ENCODE data around the gene TEX264. TPM values are rescaled to one million over a fixed set of nuclear protein-coding genes. Genes with fewer than 3 reads are reported as not detected.

Gene TEX264
- total RNA-seq, 2 experiments from 2014 or later, result 24.9 to 25.9 TPM

DNA sequence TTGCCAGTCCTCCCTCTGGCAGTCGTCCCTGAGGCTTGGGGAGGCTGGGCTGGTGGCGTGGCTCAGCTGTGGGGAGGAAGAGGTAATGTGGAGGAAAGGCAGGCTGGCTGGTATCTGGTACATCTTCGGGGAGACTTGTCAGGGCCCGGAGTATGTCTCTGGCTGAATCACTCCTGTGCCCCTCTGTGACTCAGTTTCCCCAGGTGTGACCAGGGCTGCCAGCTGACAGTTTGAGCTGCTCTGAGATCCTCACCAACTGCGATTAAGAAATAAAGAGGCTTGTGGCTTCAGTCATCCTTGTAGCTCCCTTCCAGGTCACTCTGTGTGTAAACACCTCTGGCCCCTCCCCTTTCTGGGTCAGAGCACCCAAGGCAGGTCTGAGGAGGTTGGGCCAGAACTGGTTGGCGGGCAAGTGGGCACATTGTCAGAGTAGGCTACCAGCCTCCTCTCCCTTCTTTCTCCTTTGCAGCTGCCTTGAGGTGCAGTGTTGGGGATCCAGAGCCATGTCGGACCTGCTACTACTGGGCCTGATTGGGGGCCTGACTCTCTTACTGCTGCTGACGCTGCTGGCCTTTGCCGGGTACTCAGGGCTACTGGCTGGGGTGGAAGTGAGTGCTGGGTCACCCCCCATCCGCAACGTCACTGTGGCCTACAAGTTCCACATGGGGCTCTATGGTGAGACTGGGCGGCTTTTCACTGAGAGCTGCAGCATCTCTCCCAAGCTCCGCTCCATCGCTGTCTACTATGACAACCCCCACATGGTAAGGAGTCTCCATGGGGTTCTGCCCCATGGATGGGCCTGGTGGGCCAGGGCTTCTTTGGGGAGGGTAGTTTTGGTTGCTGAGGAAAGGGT, 3.0 kb downstream of the TEX264 start:
- Histone ChIP-seq H3K4me1 (ENCODE audit: insufficient read depth, low read length) (peaks cover 92% of the 10 kb centered on the region), H3K27ac (ENCODE audit: low read depth in 1 of 2, low read length in 2 of 2) (no peak overlapping the region), H3K36me3 (ENCODE audit: insufficient read depth, low read length) (peaks cover 31% of the 10 kb centered on the region), H3K27me3 (ENCODE audit: control insufficient read depth in 1 of 2, insufficient read depth in 2 of 2, low read length in 2 of 2) (no peaks in the 10 kb centered on the region), H3K4me3 (ENCODE audit: low read length) (no peak overlapping the region), H3K9me3 (ENCODE audit: control insufficient read depth in 1 of 2, insufficient read depth in 1 of 2, low read length in 2 of 2) (no peaks in the 10 kb centered on the region)
- no peak for DNase-seq
- ATAC-seq (ENCODE audit: poor library complexity), result no peak
- H3K4me3 Mint-ChIP-seq, result peak overlapping the region; percentile 91
- peaks cover 91% of the 10 kb centered on the region for H3K4me1 Mint-ChIP-seq (ENCODE audit: low read depth)
- TF ChIP-seq, protein P1, sequence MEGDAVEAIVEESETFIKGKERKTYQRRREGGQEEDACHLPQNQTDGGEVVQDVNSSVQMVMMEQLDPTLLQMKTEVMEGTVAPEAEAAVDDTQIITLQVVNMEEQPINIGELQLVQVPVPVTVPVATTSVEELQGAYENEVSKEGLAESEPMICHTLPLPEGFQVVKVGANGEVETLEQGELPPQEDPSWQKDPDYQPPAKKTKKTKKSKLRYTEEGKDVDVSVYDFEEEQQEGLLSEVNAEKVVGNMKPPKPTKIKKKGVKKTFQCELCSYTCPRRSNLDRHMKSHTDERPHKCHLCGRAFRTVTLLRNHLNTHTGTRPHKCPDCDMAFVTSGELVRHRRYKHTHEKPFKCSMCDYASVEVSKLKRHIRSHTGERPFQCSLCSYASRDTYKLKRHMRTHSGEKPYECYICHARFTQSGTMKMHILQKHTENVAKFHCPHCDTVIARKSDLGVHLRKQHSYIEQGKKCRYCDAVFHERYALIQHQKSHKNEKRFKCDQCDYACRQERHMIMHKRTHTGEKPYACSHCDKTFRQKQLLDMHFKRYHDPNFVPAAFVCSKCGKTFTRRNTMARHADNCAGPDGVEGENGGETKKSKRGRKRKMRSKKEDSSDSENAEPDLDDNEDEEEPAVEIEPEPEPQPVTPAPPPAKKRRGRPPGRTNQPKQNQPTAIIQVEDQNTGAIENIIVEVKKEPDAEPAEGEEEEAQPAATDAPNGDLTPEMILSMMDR (IDR thresholded peaks at IDR 0.05), result no peak
- ChIA-PET CTCF (interaction anchor here (0.5 to 7.5 kb wide), 4 partner anchors 7 to 300 kb away, joined by 3 to 113 read pairs (median 3); partner anchors contain the start of gene ABHD14B), POLR2A (interaction anchor here (3.2 to 8.2 kb wide), 3 partner anchors 8 to 173 kb away, joined by 10 to 121 read pairs (median 65); partner anchors contain the start of gene DCAF1)
- no peaks in the 10 kb centered on the region for H3K9me3 Mint-ChIP-seq
- H3K27me3 Mint-ChIP-seq, result no peaks in the 10 kb centered on the region
- H3K36me3 Mint-ChIP-seq (ENCODE audit: low read depth), result peaks cover 44% of the 10 kb centered on the region
- intact Hi-C loops (cut with DNase I, micrococcal nuclease), result loop anchor here (2.0 to 5.0 kb wide), 5 partner anchors 287 to 1307 kb away; partner anchors contain the start of genes C3orf18 (in 1 of the 2), DUSP7 (in 1 of the 2), HEMK1 (in 1 of the 2) and MANF (in 1 of the 2)
- peak overlapping the region; percentile 97 for H3K27ac Mint-ChIP-seq

DNA sequence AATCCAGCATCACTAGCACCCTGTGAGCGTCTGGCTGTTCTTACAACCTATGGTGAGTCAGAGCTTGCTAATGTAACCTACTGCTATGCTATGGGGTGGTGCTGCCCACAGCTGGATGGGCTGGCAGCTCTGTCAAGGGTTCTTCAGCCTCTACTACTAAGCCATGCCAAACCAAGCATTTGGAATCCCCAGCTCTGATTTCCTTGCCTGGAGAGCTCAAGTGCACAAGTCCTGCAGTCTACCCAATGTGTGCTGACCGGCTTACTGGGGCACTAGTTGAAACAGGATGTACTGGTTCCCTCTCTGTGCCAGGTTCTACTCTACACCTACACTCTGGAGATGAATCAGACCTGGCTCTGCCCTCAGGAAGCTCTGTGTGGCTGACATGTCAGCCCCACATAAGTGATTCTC, 4.2 kb downstream of the TEX264 start:
- peaks cover 43% of the 10 kb centered on the region for H3K36me3 Mint-ChIP-seq (ENCODE audit: low read depth)
- CTCF ChIA-PET, result interaction anchor here (0.7 to 1.2 kb wide), 2 partner anchors 173 to 298 kb away, joined by 3 read pairs; partner anchors contain the start of gene ABHD14B
- DNase-seq (peak in 2 of 14 experiments; percentile 23 to 29), ATAC-seq (ENCODE audit: poor library complexity) (no peak)
- TF ChIP-seq, protein P1 (IDR thresholded peaks at IDR 0.05), result no peak
- H3K27ac ChIP-seq (ENCODE audit: low read depth in 1 of 2, low read length in 2 of 2), result peak overlapping the region in 1 of 2 donors; percentile 50
- peaks cover 89% of the 10 kb centered on the region for H3K4me1 Mint-ChIP-seq (ENCODE audit: low read depth)
- H3K4me1 ChIP-seq (ENCODE audit: insufficient read depth, low read length), result peaks cover 92% of the 10 kb centered on the region
- POLR2A ChIA-PET, result interaction anchor here (3.2 to 8.2 kb wide), 2 partner anchors 11 to 175 kb away, joined by 10 to 121 read pairs; partner anchors contain the start of gene DCAF1
- H3K4me3 ChIP-seq (ENCODE audit: low read length), result no peak overlapping the region
- H3K4me3 Mint-ChIP-seq, result peak overlapping the region; percentile 71
- peak overlapping the region; percentile 97 for H3K27ac Mint-ChIP-seq
- H3K27me3 ChIP-seq (ENCODE audit: control insufficient read depth in 1 of 2, insufficient read depth in 2 of 2, low read length in 2 of 2), result no peaks in the 10 kb centered on the region
- peaks cover 37% of the 10 kb centered on the region for H3K36me3 ChIP-seq (ENCODE audit: insufficient read depth, low read length)
- intact Hi-C loops (cut with DNase I, micrococcal nuclease), result no loop called here
- no peaks in the 10 kb centered on the region for H3K27me3 Mint-ChIP-seq
- no peaks in the 10 kb centered on the region for H3K9me3 ChIP-seq (ENCODE audit: control insufficient read depth in 1 of 2, insufficient read depth in 1 of 2, low read length in 2 of 2)
- H3K9me3 Mint-ChIP-seq, result no peaks in the 10 kb centered on the region

DNA sequence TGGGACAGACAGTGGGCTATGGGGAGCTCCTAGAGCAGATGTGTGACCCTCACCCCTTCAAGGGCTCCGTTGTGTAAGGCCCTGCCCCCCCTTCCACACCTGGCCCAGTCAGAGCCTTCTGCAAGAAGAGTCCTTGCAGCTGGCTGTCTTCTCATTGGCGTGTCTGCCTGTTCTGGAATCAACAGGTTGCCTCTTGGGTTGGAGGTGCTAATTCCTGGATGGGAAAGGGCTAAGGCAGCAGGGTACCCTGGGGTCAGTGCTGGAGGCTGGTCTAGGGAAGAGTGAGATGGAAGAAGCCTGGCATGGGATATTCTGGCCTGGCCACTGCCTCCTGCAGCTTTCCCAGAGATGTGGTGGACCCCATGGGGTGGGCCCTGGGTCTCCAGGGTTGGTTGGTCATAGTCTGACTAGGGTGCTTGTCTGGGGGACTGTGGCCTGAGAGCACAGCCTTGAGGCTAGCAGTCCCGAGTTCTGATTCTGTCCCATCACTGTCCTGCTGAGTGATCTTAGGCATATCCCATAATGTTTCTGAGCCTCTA, 5.1 kb downstream of the TEX264 start:
- Mint-ChIP-seq H3K4me3 (no peak overlapping the region), H3K27me3 (no peaks in the 10 kb centered on the region), H3K9me3 (no peaks in the 10 kb centered on the region), H3K36me3 (ENCODE audit: low read depth) (peaks cover 37% of the 10 kb centered on the region), H3K27ac (peak overlapping the region; percentile 22), H3K4me1 (ENCODE audit: low read depth) (peaks cover 92% of the 10 kb centered on the region)
- peak overlapping the region; percentile 7 to 50 for H3K27ac ChIP-seq (ENCODE audit: low read depth in 1 of 2, low read length in 2 of 2)
- ChIA-PET CTCF (interaction anchor here (1.2 kb wide), 1 partner anchor 174 kb away, joined by 3 read pairs; no protein-coding TSS in a partner anchor), POLR2A (interaction anchor here (8.2 kb wide), 1 partner anchor 176 kb away, joined by 121 read pairs; the partner anchor contains the start of gene DCAF1)
- peaks cover 95% of the 10 kb centered on the region for H3K4me1 ChIP-seq (ENCODE audit: insufficient read depth, low read length)
- H3K9me3 ChIP-seq (ENCODE audit: control insufficient read depth in 1 of 2, insufficient read depth in 1 of 2, low read length in 2 of 2), result no peaks in the 10 kb centered on the region
- ATAC-seq (ENCODE audit: poor library complexity) (no peak), DNase-seq (peak in 1 of 14 experiments; percentile 25)
- no peak overlapping the region for H3K4me3 ChIP-seq (ENCODE audit: low read length)
- TF ChIP-seq, protein P1 (IDR thresholded peaks at IDR 0.05), result no peak
- H3K27me3 ChIP-seq (ENCODE audit: control insufficient read depth in 1 of 2, insufficient read depth in 2 of 2, low read length in 2 of 2), result no peaks in the 10 kb centered on the region
- H3K36me3 ChIP-seq (ENCODE audit: insufficient read depth, low read length), result peaks cover 38% of the 10 kb centered on the region
- intact Hi-C loops (cut with DNase I, micrococcal nuclease), result no loop called here
